K562 (cell line): ENCODE measurements around the gene IER3IP1. TPM values are rescaled to one million over a fixed set of nuclear protein-coding genes. Genes with fewer than 3 reads are reported as not detected.

Source experiments
- CEBPG ChIP-seq, 3 experiments: fragments of 200-800 bp in 1 of 3; sonication (Bioruptor generic) in 1 of 3; sonication (generic) in 1 of 3; formaldehyde crosslinking in 1 of 3; IDR thresholded peaks in 2 of 3; conservative IDR thresholded peaks in 1 of 3; 2 replicates each; pipeline versions ENCODE4 v1.6.1 to v1.8.0; 2016 to 2022; ENCODE audit warnings: missing compliant biosample characterization in 2 of 3, missing genetic modification characterization in 2 of 3, mild to moderate bottlenecking in 1 of 3, missing genetic modification reagents in 1 of 3
- DEAF1 ChIP-seq: fragments of 450-650 bp; formaldehyde crosslinking; IDR thresholded peaks from 2 replicates; pipeline ENCODE4 v1.4.0; 2020; ENCODE audit warnings: mild to moderate bottlenecking, moderate library complexity
- ELK1 ChIP-seq: sonication (generic); formaldehyde crosslinking; IDR thresholded peaks from 2 replicates; pipeline ENCODE4 v1.8.1; 2022; ENCODE audit warnings: missing genetic modification reagents
- GTF2E2 ChIP-seq: fragments of 200-800 bp; sonication (Bioruptor generic); IDR thresholded peaks from 2 replicates; pipeline ENCODE4 v1.6.1; 2016; ENCODE audit warnings: missing genetic modification characterization, missing compliant biosample characterization
- NFRKB ChIP-seq: fragments of 450-650 bp; IDR thresholded peaks from 2 replicates; pipeline ENCODE4 v1.6.1; 2016; ENCODE audit warnings: low read depth
- POLR3A ChIP-seq: IDR thresholded peaks from 2 replicates; pipeline ENCODE4 v1.6.1; 2011; ENCODE audit warnings: borderline replicate concordance, mild to moderate bottlenecking, moderate library complexity; ENCODE audit not compliant: insufficient read length, insufficient read depth; ENCODE audit errors: extremely low read depth
- RAD21 ChIP-seq, 2 experiments: fragments of 250-450 bp in 1 of 2; fragments of 450-650 bp in 1 of 2; sonication (Bioruptor Pico) in 1 of 2; formaldehyde crosslinking in 1 of 2; IDR thresholded peaks in 1 of 2; conservative IDR thresholded peaks in 1 of 2; 2 replicates each; pipeline versions ENCODE4 v1.4.0 to v1.8.0; 2020 to 2022; ENCODE audit warnings: mild to moderate bottlenecking in 2 of 2, moderate library complexity in 1 of 2
- RAD51 ChIP-seq: fragments of 450-650 bp; IDR thresholded peaks from 2 replicates; pipeline ENCODE4 v1.7.1; 2016; ENCODE audit warnings: low read depth, mild to moderate bottlenecking, borderline replicate concordance
- REST ChIP-seq, 2 experiments: fragments of 450-650 bp; formaldehyde crosslinking in 1 of 2; IDR thresholded peaks; 2 replicates each; pipeline versions ENCODE4 v1.4.0 to v1.6.1; 2014 to 2020; ENCODE audit warnings: mild to moderate bottlenecking in 2 of 2, borderline replicate concordance in 1 of 2, low read depth in 1 of 2
- TBP ChIP-seq: optimal IDR thresholded peaks from 2 replicates; pipeline ENCODE3; 2011; ENCODE audit warnings: low read depth, low read length, improper control_type of control experiment
- U2AF1 ChIP-seq: fragments of 200-400 bp; formaldehyde crosslinking; optimal IDR thresholded peaks from 2 replicates; pipeline ENCODE3; 2017; ENCODE audit warnings: mild to moderate bottlenecking, low read depth, low read length, moderate library complexity
- YBX1 ChIP-seq: fragments of 450-650 bp; IDR thresholded peaks from 2 replicates; pipeline ENCODE4 v1.7.1; 2016; ENCODE audit warnings: mild to moderate bottlenecking
- ZBTB43 ChIP-seq: sonication (generic); formaldehyde crosslinking; IDR thresholded peaks from 2 replicates; pipeline ENCODE4 v1.8.0; 2023; ENCODE audit warnings: mild to moderate bottlenecking, missing genetic modification reagents
- ZFP36 ChIP-seq: fragments of 150-350 bp; IDR thresholded peaks from 2 replicates; pipeline ENCODE4 v1.6.1; 2018; ENCODE audit warnings: low read length, low read depth; ENCODE audit not compliant: partially characterized antibody
- polyA plus RNA-seq, 8 experiments: library from polyadenylated mRNA; depleted of rRNA in 4 of 8; stranded (reverse) in 5 of 8; unstranded in 3 of 8; fragments of >200 nt; fragmentation: Nextera tagmentation in 2 of 8; fragmentation: Illumina TruSeq in 1 of 8; extraction: Ambion mirVana in 2 of 8; extraction: Trizol in 1 of 8; gene quantifications; 2 replicates each; pipeline versions ENCODE4 v1.2.1 to v1.2.3, GENCODE V29; 2011 to 2014; ENCODE audit warnings: inconsistent platforms in 1 of 8, missing spikeins in 1 of 8
- total RNA-seq, 7 experiments: library from RNA; depleted of rRNA in 6 of 7; stranded (reverse); fragments of >200 nt in 6 of 7; fragmentation: Illumina TruSeq in 2 of 7; extraction: Trizol in 2 of 7; gene quantifications; 2 replicates each; pipeline versions ENCODE4 v1.2.1 to v1.2.3, GENCODE V29; 2011 to 2021; ENCODE audit warnings: low replicate concordance in 1 of 7

Gene IER3IP1
- total and polyA plus RNA-seq, 9 of the 15 experiments (the other 6 are each of a cell fraction or from before 2014, with no cell fraction given): 9.0 to 38.2 (median 19.9) TPM

GRCh38 chr18:47215554-47216138, 39.5 kb upstream of the IER3IP1 start (continued):
- TF ChIP-seq ZFP36 (no peak), YBX1 (no peak), ELK1 (CRISPR knock-in tag) (no peak), RAD21 (CRISPR knock-in tag; conservative IDR thresholded peaks at IDR 0.05 in 1 of 2, IDR thresholded peaks at IDR 0.05 in 1 of 2) (peak; percentile 68 to 80), GTF2E2 (tag) (no peak), REST (IDR thresholded peaks at IDR 0.05; ENCODE audit: borderline replicate concordance) (peak; percentile 65; the same call in 1 of the 2 replicates), REST (CRISPR knock-in tag; IDR thresholded peaks at IDR 0.05; ENCODE audit: low read depth) (no peak), DEAF1 (CRISPR knock-in tag) (peak; percentile 51; the same call in 1 of the 2 replicates), RAD51 (no peak), U2AF1 (no peak), POLR3A (no peak), NFRKB (no peak), TBP (no peak), CEBPG (CRISPR knock-in tag; IDR thresholded peaks at IDR 0.05) (no peak), CEBPG (tag; conservative IDR thresholded peaks at IDR 0.05 in 1 of 2, IDR thresholded peaks at IDR 0.05 in 1 of 2) (no peak), ZBTB43 (CRISPR knock-in tag) (no peak)
